ES-I3 (cell line): ENCODE data around the gene ORAI1.
"Not testable (repeated sequence)": the region's sequence is repeated elsewhere in the genome, so short reads cannot be mapped to it uniquely, and the experiment has no call there.

Experiments used
- H3K36me3 ChIP-seq: 2 replicates; pipeline ENCODE4 v1.6.1; 2013; ENCODE audit warnings: mild to moderate bottlenecking, low read length, control low read depth, moderate library complexity; ENCODE audit not compliant: insufficient read depth
- H3K4me1 ChIP-seq: 2 replicates; pipeline ENCODE4 v1.6.1; 2013; ENCODE audit warnings: mild to moderate bottlenecking, control low read depth, low read length; ENCODE audit not compliant: insufficient read depth
- H3K9ac ChIP-seq: 2 replicates; pipeline ENCODE4 v1.6.1; 2013; ENCODE audit warnings: low read depth, mild to moderate bottlenecking, low read length, moderate library complexity
- H3K9me3 ChIP-seq: 2 replicates; pipeline ENCODE4 v1.6.1; 2013; ENCODE audit warnings: mild to moderate bottlenecking, low read length, moderate library complexity; ENCODE audit not compliant: control insufficient read depth, insufficient read depth

The ORAI1 gene

GRCh38 chr12:121620333-121620891, 5.9 kb upstream of the ORAI1 start:
- Histone ChIP-seq H3K9me3 (no peaks in the 10 kb centered on the region), H3K4me1 (peaks cover 15% of the 10 kb centered on the region; the same call in 1 of the 2 replicates), H3K9ac (peak overlapping the region; percentile 16), H3K36me3 (no peaks in the 10 kb centered on the region)

DNA sequence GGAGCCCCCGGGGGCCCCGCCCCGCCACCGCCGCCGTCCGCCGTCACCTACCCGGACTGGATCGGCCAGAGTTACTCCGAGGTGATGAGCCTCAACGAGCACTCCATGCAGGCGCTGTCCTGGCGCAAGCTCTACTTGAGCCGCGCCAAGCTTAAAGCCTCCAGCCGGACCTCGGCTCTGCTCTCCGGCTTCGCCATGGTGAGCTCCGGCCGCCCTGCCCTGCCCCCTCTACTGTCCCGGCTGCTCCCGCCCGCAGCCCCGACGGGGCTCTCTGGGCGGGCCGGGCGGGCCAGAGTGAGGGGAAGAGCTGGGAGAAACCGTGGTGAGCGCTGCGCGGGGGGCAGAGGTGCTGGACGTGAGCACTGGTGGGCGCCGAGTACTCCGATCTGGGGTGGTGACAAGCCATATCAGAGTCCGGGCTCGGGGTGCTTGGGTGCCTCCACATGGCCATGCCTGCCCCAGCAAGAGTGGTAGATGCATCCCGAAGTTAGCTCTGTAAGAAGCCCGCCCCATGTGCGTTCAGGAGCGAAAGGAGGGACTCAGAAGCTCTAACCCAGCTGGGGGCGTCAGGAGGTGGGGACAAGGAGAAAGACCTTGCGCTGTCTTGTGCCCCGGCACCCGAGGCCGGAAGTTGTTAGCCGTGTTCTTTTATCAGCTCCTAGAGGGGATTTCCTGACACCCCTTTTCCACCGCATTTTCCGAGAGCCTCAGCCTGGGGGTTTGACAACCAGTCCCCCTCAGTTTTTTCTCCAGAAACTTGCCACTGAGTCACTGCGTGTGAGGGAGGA, 717 bp downstream of the ORAI1 start:
- Histone ChIP-seq H3K36me3 (no peaks in the 10 kb centered on the region), H3K9ac (peak overlapping the region; percentile 90), H3K9me3 (no peaks in the 10 kb centered on the region), H3K4me1 (peaks cover 25% of the 10 kb centered on the region)

DNA sequence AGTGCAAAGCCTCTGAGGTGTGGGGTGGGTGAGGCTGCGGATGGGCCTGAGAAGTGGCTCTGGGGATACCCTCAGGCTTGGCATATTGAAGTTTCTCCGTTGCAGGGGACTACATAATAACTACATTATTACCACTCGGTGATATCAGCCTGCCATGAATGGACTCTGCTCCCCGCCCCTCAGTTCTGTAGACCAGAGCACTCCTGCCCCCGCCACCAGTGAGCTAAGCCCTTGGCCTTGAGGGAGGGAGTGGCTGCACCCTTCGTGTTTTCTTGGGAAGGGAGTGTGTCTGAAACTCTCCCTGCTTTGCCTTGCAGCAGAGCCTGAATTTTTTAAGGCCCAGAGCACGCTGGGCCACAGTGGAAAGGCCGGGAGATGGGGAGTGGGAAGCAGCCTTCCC, 1.7 kb downstream of the ORAI1 start:
- peaks cover 35% of the 10 kb centered on the region for H3K4me1 ChIP-seq
- peak overlapping the region; percentile 90 for H3K9ac ChIP-seq
- H3K36me3 ChIP-seq, result no peaks in the 10 kb centered on the region
- H3K9me3 ChIP-seq, result no peaks in the 10 kb centered on the region

DNA sequence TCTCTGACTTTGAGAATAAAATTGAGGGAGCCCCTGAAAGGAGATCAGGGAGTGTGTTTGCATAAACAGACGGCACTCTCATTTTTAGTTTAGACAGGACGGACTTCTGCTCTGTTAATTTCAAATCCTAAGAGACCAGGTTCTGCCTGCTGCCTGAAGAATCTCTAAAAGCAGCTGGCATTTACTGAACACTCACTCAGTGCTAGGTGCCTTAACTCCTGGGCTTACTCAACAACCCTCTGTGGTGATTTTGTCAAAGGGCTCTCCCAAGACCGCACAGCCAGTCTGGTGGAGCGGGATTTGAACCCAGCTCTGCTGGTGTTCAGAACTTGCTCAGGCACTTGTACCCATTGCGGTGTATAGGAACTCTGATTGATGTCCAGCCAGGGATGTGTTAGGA, 2.2 kb downstream of the ORAI1 start:
- H3K9ac ChIP-seq, result peak overlapping the region; percentile 90; the same call in 1 of the 2 replicates

DNA sequence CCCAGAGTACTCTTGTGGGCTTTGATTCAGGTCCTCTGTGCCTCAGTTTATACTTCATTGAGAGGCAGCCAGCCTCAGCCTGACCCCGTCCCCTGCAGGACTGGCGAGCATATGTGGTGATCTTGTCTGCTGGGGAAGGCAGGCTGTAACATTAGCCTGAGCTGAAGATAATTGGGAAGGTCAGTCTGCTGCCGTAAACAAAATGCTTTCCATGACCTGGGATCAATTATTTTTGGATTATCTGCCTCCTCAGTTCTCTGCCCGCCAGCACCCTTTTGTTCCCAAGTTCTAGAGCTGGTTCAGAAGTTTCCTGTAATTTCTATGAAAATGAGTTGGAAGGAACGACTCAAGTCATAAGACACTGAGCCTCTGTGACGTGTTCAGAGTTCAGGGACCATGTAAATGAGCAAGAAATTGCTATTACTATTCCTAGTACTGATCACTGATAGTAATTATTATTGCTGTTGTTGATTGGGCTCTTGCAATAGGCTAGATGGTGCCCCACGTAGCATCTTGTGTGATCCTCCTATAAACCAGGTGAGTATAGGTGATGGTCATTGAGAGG, 4.5 kb downstream of the ORAI1 start:
- Histone ChIP-seq H3K9ac (no peak overlapping the region), H3K9me3 (no peaks in the 10 kb centered on the region), H3K4me1 (peaks cover 34% of the 10 kb centered on the region), H3K36me3 (no peaks in the 10 kb centered on the region)

More for the DNA sequence above, 2.2 kb downstream of the ORAI1 start:
- H3K4me1 ChIP-seq, result peaks cover 38% of the 10 kb centered on the region
- H3K36me3 ChIP-seq, result no peaks in the 10 kb centered on the region
- H3K9me3 ChIP-seq, result no peaks in the 10 kb centered on the region

GRCh38 chr12:121632069-121632970, 6.0 kb downstream of the ORAI1 start:
- no peak overlapping the region for H3K9ac ChIP-seq

DNA sequence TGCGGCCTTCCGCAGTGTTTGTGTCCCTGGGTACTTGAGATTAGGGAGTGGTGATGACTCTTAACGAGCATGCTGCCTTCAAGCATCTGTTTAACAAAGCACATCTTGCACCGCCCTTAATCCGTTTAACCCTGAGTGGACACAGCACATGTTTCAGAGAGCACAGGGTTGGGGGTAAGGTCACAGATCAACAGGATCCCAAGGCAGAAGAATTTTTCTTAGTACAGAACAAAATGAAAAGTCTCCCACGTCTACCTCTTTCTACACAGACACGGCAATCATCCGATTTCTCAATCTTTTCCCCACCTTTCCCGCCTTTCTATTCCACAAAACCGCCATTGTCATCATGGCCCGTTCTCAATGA, 7.5 kb downstream of the ORAI1 start:
- H3K9me3 ChIP-seq, H3K36me3 ChIP-seq, H3K9ac ChIP-seq: not testable (repeated sequence)
- H3K4me1 ChIP-seq, result peaks cover 40% of the 10 kb centered on the region

More at GRCh38 chr12:121632069-121632970, 6.0 kb downstream of the ORAI1 start:
- Histone ChIP-seq H3K4me1 (peaks cover 38% of the 10 kb centered on the region), H3K9me3 (no peaks in the 10 kb centered on the region), H3K36me3 (no peaks in the 10 kb centered on the region)

- H3K4me1 ChIP-seq, result peaks cover 33% of the 10 kb centered on the region
- no peak overlapping the region for H3K9ac ChIP-seq
- no peaks in the 10 kb centered on the region for H3K36me3 ChIP-seq
- no peaks in the 10 kb centered on the region for H3K9me3 ChIP-seq
Observed at GRCh38 chr12:121634836-121635235, 8.5 kb downstream of the ORAI1 start.

DNA sequence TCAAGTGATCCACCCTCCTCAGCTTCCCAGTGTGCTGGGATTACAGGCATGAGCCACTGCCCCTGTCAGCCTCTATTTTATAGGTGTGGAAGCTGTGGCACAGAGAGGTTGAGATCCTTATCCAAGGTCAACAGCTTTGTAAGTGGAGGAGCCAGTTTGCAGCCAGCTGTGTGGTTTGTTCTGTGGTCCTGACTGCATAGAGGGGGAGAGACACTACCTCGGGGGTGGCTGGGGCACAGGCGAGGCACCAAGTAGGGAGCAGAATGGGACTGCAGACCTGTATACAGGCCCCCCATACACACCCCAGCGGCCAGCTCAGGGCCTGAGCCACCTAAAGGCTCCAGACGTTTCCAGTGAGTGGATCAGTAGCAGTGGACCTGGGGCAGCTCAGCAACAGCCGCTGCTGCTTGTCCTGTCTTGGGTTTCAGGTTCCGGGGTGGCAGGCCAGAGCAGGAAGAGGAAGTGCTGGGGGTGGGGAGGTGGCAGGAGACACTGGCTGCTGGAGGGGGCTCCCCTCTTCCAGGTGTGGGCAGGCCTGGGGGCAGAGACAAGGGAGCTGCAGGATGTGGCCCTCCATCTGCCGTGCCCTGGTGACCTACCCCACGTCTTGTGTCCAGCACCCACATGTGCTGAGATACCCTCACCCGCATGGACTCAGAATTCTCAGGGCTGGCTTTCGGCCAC, 11.0 kb downstream of the ORAI1 start:
- Histone ChIP-seq H3K36me3 (no peaks in the 10 kb centered on the region), H3K9ac (no peak overlapping the region), H3K4me1 (peaks cover 16% of the 10 kb centered on the region), H3K9me3 (no peaks in the 10 kb centered on the region)

- Histone ChIP-seq H3K9me3 (no peaks in the 10 kb centered on the region), H3K4me1 (peaks cover 6% of the 10 kb centered on the region; the same call in 1 of the 2 replicates), H3K36me3 (no peaks in the 10 kb centered on the region), H3K9ac (no peak overlapping the region)
Observed at GRCh38 chr12:121638298-121639202, 12.2 kb downstream of the ORAI1 start.

DNA sequence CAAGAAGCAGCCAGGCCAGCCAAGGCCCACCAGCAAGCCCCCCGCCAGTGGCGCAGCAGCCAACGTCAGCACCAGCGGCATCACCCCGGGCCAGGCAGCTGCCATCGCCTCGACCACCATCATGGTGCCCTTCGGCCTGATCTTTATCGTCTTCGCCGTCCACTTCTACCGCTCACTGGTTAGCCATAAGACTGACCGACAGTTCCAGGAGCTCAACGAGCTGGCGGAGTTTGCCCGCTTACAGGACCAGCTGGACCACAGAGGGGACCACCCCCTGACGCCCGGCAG, 15.0 kb downstream of the ORAI1 start:
- peaks cover 6% of the 10 kb centered on the region; the same call in 1 of the 2 replicates for H3K4me1 ChIP-seq
- H3K9ac ChIP-seq, result no peak overlapping the region
- H3K9me3 ChIP-seq, result no peaks in the 10 kb centered on the region
- no peaks in the 10 kb centered on the region for H3K36me3 ChIP-seq

GRCh38 chr12:121648458-121649028, 22.2 kb downstream of the ORAI1 start:
- Histone ChIP-seq H3K36me3 (no peaks in the 10 kb centered on the region), H3K9ac (no peak overlapping the region), H3K4me1 (no peaks in the 10 kb centered on the region), H3K9me3 (no peaks in the 10 kb centered on the region)

- no peaks in the 10 kb centered on the region for H3K36me3 ChIP-seq
- no peak overlapping the region for H3K9ac ChIP-seq
- H3K4me1 ChIP-seq, result no peaks in the 10 kb centered on the region
- no peaks in the 10 kb centered on the region for H3K9me3 ChIP-seq
Observed at GRCh38 chr12:121649322-121649721, 23.0 kb downstream of the ORAI1 start.
